HG03378 (cell line): ENCODE measurements around the gene DAGLA.

ENCODE experiments used
- ATAC-seq: cut with Tn5 transposase; IDR thresholded peaks from one replicate; pipeline ENCODE4 v1.9.1; 2021; ENCODE audit warnings: mild to moderate bottlenecking, moderate library complexity; ENCODE audit not compliant: unreplicated experiment

The DAGLA gene

DNA sequence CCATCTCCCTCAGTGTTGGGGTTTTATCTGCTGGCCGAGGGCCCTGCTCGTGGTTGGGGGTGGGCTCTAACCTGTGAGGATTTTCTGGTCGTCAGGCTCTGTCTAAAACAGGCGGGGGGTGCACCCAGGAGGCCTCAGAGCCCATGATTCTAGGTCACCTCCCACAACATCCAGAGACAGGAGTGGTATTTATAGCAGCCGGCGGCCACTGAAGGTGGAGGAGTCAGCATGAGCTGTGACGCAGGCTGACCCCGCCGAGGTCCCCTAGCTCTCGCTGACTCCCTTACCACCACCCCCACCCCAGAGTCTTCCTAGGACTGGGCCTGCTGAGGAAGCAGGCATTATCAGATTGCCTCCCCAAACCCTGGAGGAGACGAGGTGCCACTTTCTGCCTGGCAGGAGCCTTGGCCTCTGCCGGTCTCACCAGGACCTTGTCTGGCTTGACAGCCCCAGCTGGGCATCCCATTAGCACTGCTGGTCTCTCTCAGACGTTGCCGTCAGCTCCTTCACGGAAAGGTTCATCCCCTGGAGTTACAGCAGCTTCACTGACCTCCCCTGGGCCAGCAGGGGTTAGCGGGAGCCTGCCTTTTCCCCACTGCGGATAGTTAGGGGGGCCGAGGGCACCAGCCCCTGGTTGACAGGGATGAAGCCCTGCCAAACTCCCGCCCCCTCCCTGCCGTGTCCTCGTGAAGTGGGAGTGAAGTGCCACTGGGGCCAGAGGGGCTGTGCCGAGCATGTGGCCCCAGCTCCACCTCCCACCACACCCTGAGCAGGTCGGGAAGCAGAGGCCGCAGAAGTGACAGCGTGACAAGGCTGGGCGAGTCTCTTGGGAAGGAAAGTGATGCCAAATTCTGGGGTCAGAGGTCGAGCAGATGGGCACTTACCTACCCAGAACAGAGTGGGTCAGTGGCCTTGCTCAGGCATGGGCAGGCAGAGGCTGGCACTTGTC lies 26.5 kb downstream of the DAGLA start:
- ATAC-seq, result no peak

DNA sequence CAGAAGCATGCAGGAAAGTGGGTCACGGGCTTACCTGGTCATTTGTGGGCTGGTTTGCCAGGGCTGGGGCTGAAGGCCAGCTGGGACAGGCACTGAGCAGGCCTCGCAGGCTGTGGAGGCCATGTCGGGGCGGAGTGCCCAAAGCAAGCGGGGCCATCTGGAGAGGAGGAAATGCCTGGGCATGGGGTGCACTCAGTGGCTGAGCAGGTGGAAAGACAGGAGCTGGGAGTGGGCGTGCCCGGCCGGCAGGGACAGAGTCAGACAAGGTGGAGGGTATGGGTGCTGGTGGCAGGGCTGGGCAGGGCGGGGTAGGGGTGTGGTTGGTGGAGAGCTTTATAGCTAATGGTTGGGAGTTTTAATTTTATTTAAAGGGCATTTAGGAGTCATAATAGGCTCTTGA lies 27.4 kb downstream of the DAGLA start:
- ATAC-seq, result no peak

DNA sequence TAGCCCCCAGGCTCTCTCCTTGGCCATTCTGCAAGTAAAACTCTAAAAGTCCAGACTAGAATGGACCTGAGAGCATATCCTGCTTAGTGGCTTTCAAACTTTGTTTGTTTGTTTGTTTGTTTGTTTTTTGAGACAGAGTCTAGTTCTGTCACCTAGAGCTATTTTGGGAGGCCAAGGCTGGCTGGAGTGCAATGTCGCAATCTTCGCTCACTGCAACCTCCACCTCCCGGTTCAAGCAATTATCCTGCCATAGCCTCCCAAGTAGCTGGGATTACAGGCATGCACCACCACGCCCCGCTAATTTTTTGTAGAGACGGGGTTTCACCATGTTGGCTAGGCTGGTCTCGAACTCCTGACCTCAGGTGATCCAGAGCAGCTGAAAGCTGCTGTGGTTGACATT lies 28.9 kb downstream of the DAGLA start:
- no peak for ATAC-seq

DNA sequence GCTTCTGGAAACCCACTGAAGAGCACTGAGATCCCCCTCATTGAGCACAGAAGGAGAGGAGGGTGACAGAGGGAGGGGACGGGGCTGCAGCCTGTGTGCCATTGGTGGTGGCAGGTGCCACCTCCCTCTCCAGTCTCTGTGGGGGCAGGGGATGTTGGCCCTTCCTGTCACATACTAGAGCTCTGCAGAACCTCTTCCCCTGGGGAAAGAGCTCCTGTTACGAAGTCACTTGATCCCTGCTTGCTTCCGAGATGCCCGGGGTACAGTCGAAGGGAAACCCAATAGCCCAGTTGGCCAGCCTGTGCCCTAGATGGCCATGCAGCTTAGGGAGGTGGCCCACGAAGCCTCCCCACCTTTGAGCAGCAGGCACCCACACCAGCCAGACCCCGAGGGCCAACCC lies 29.4 kb downstream of the DAGLA start:
- no peak for ATAC-seq

DNA sequence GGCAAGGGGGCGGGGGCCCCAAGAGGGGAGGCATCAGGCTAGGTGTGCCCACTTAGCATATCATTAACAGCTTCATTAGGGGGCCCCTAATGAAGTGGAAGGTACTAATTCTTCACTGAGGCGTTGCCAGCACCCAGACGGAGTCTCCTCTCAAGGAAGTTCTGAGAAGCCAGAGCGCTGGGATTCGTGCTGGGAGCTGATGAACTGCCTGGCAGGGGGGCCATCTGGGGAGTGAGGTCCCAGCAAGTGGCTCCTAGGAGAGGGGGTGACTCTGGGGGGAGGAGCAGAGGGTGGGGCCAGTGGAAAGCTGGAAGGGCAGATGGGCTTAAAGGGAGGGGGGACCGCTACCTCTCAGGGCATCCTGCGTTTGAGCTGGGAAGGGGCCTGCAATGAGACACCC lies 29.8 kb downstream of the DAGLA start:
- ATAC-seq, result no peak

DNA sequence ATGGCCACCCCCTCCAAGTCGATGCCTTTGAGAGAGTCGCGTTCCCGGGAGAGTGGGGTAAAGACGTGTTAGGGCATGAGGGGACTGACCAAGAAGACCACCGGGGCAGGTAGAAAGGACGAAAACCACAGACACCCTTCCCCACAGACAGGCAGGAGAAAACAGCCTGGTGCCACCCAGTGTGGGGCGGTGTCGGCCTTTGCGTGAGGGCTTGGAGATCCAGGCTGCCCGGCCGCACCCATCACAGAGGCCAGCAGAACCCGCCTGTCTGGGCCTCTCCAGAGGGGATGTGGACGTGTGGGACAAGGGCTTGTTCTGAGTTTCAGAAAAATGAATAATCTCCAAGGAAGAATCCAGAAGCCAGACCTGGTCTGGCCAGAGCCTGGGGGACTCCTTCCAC lies 30.8 kb downstream of the DAGLA start:
- ATAC-seq, result no peak

DNA sequence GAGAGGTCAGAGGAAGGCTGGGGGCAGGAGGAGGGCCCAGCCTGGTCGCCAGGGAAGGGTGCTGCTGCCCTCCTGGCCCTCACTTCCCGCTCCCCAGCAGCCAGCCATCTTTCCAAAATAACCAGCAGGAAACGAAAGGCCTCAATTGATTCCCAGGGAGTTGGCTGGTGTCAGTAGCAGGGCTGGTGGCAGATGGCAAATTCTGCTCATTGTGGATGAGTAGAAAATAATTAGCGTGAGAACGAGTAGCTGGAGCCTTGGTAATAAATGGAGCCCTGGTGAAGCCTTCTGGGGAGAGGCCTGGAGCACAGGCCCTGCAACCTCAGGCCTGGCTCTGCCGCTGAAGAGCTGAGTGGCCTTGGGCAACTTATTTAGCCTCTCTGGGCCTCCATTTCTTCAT lies 31.3 kb downstream of the DAGLA start:
- no peak for ATAC-seq

DNA sequence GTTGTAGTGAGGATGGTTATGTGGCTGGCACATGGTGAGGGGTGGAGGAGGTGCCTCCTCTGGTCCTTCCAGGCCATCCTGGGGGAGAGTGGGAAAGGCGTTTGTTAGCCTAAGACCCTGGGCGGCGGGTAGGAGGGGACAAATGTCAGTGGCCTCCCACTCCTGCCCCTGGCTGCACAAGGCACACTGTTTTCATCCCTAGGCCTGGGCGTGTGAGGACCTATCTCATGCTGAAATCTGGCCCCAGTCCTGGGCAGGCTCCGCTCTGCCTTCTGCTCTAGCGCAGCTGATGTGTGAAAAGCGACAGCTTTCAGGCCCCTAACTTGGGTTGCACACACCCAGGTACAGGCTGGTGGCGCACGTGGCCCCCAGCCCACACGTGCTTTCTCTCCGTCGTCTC lies 32.1 kb downstream of the DAGLA start:
- ATAC-seq, result no peak

DNA sequence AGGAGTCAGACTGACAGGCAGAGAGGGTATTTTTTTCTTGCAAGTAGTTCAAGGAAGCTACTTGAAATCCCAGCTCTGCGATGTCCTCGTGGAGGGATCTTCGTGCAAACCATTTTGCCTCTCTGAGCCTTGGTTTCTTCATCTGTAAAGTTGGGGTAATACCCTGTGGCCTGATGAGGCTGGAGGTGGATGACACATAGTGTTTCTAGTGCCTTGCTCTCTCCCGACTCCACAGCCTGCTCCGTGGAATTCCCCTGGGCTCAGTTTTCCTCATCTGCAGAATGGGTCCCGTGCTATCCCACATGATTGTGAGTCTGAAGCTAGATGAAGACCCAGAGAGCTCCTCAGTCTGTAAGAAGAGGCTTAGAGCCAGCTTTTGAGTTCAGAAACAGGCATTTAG lies 32.7 kb downstream of the DAGLA start:
- no peak for ATAC-seq

DNA sequence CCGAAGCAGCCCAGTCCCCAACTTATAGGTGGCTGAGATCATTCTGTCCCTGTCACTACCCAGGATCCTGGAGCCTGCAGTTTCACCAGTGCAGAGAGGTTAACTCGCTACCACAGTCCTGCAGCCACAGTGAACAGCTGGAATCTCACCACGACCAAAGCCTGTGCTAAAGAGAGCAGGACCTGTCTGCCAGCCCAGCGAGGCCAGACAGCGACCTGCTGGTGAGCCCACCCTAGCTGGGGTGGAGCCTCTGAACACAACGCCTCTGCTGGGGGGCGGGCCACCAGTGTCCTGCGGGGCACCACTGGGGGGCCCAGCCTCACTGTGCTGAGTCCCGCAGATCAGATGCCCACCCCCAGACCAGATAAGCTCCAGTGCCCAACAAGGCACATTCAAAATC lies 33.3 kb downstream of the DAGLA start:
- ATAC-seq, result no peak

DNA sequence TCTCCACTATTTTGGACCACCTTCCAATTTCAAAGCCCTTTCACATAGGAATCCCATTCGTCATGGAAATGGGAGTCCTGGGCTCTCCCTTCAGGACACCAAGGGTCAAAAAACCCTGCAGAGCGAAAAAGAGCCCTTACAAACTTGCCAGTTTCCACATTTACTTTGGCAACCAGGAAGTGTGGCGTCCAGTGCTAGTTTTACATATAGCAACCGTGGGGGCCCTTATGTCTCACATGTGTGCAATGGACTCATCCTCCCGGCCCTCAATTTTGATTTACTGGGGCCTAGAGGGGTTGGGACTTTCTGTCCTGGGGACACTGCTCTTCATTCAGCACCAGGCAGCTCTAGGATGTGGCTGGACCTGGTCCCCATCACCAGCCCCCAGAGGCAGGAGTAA lies 33.7 kb downstream of the DAGLA start:
- no peak for ATAC-seq

DNA sequence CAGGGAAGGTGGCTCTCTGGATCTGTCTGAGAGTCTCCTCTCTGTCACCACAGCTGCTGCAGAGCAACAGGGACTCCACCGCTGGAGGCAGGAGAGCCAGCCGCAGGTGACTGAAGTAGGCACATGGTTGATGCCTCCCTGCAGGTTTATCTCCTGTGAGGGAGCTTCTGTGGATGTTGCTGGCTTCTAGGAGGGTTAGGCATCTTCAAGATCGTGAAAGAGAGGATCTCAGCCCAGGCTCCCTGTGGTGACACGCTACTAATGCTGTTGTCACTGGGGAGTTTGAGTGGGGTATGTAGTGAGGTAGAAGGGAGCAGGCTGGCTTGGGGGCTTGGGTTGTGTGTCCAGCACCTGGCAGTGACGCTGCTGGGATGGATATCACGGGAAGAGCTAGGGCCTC lies 34.1 kb downstream of the DAGLA start:
- no peak for ATAC-seq

DNA sequence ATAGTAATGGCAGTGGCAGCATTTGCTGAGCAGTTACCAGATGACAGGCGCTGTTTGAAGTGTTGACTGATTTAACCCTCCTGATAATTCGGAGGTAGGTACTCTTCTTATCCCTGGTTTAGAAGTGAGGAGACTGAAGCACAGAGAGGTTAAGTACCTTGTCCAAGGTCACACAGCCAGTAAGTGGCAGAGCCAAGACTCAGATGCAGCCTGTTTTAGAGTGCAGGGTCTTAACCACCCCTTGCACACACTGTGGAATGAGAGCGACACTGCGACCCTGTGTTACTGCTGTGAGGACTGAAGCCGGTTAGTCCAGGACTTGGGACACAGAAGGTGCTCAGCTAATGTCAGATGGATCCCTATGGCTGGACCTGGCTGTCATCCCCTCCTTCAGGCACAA lies 34.7 kb downstream of the DAGLA start:
- ATAC-seq, result no peak

DNA sequence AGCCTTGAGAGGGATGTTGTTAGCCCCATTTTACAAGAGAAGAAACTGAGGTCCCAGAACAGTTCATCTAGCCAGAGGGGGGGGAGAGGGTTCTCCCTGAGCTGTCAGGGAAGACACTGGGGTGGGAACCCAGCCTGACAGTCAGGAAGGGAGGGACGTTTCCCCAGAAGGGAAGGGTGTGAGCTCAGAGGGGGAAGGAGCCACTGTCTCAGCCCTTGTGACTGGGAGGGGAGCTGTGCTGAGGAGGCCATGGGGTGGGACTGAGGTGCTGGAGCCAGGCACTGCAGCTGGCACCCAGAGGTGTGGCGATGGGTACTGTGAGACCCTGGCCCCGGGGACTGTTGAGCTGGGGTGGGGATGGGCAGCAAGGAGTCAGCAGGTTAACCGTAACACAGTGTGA lies 35.7 kb downstream of the DAGLA start:
- ATAC-seq, result no peak

DNA sequence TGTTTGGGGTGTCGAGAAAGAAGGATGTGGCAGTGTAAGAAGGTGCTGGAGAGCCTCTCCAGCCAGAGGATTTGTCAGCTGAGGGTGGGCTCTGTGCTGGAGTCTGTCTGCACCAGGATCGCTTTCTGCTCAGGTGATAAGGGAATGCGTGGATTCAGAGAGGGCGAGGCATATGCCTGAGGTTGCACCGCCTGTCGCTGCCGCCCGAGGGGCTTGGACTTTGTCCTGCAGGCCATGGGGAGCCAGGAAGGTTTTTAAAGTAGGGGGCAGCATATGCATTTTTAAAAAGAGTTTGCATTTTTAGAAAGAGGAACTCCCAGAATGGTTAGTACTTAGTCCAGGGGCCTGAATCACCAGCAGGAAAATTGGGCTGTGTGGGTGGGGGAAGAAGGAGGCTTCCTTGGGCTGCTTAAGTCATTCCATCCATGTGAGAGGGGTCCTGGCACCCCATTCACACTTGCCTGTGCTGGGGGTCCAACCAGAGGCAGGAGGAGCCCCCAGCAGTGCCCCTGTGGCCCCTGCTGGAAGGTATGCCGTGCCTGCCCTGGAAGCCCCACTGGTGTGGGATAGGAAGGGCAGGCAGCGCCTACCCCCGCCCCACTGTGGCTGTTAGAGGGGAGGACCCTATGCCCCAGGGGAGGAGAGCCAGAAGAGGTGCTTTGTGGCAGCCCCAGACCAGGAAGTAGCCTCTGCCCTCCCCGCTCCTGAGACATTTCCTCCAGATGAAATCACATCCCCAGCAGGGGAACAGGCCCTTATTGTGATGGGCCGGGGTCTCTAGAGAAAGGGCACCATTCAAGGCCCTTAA lies 36.5 kb downstream of the DAGLA start:
- ATAC-seq, result no peak

DNA sequence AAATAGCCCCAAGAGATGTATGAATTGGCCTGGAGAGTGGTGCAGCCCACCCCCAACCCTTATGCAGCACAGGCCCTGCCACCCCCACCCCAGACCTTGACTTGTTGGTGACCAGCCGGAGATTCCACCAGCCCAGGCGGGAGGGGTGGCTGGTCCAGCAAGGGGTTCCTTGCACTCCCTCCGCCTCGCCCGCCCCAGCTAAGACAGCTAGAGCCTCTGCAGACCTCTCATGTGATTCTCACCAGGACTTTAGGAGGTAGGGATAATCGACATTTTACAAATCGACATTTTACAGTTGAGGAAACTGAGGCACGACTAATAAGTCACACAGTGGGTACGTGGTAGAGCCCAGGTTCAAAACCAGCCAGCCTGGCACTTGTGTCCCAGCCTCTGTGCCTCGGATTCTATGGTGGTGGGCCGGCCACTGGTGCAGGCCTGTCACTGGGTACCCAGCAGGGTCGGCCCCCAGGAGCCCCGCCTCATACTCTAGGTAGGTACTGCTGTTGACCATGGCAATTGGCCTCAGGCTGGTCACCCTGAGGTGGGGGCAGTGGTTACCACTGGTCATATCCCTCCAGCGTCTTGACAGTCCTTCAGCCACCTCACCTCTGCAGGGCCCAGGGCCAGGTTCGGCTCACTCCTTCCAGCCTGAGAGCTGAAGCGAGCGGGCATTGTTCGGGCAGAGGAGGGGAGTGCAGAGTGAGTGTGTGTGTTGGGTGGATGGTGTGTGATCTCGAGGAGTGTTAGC lies 37.3 kb downstream of the DAGLA start:
- ATAC-seq, result no peak

DNA sequence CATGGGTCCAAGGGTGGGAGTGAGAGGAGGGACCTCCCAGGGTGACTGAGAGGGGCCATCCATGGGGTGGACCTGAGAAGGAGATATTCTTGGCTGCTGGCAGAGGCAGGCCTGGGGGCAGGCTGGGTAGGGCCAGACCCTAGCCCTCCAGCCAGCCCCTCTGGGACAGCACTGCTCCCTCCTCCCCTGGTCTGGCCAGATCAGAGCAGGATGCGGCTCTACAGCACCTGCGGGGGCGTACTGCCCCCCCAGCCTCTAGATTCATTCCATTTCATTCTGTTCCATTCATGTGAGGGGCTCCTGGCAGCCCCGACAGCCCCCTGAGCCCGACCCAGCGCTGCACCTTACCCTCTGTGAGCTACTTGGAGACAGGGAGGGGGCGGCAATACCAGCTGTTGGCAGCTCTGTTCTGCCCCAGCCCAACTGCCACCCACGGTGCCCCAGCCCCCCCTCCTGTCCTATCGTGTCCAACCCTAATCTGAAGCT lies 37.9 kb downstream of the DAGLA start:
- ATAC-seq, result no peak

DNA sequence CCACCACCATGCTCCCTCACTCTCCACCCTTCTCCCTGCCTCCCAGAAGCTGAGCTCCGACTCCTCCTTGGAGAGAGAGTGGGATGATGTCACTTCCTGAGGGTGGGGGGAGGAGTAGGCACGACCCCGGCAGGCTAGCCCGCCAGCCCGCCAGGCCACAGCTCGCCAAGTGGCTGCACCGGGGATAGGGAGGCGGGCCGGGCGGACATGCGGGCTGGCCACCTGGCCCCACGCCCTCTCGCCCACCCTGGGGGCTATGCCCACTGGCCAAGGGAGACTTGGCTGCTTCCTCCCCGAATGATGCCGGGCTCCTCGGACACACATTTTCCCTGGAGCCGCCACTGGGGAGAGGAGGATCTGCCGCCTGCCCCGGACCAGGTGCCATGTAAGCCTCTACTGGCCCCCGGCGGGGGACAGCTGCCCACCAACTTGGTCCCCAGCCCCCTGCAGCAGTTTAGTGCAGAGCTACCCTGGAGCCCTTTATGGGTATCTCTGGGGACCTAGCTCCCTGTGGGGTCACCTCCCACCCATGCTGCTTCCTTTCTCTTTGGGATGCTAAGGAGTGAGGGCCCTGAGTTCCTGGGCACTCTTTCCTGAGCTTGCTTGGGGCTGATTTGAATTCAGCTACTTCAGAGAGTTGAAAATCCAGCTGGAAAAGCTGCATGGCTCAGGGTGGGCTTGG lies 38.6 kb downstream of the DAGLA start:
- no peak for ATAC-seq

DNA sequence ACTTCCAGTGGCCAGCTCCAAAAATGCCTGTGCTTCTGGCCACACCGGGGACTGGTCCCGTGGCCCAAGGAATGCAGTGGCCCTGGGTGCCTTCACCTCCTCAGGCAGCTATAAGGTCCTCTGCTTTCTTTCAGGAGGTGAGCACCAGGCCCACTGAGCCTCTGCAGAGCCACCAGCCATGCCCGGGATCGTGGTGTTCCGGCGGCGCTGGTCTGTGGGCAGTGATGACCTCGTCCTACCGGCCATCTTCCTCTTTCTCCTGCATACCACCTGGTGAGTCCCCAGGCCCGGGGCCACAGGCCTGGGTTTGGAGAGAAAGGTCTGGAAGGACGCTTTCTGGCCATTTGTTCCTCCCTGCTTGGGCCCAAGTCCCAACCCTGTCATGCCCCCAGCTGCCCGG lies 39.8 kb downstream of the DAGLA start:
- ATAC-seq, result no peak

DNA sequence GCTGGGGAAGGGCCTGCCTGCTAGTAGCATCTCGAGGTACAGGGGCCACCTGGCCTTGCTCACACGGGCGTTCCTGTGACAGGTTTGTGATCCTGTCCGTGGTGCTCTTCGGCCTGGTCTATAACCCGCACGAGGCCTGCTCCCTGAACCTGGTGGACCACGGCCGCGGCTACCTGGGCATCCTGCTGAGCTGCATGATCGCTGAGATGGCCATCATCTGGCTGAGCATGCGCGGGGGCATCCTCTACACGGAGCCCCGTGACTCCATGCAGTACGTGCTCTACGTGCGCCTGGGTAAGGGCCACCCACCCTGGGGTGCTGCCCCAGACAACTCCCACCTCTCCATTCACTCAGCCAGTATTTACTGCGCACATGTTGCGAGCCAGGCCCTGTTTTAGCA lies 40.4 kb downstream of the DAGLA start:
- ATAC-seq, result no peak

DNA sequence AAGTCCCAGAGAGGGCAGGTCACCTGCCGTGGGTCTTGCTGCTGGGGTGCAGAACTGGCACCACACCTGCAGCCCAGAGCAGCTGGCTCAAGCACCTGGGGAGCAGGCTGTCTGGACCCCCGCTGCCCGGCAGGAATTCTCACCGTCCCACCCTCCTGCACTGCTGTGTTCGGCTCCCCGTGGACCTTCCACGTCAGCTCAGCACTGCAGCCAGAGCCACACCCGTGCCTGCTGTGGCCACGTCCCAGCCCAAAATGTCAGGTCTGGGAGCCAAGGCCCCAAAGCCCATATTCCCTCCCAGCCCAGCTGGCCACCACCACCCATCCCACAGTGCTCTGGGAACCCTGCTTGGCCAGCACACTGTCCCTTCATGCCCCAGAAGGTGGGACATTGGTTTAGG lies 44.2 kb downstream of the DAGLA start:
- ATAC-seq, result no peak
